GM18502 (cell line): ENCODE results near the gene VPS11.
A peak's percentile ranks its signal among the peaks of the same experiment; 100 is the strongest.
"Not testable (repeated sequence)": the region's sequence is repeated elsewhere in the genome, so short reads cannot be mapped to it uniquely, and the experiment has no call there.

ENCODE experiments used
- ATAC-seq: cut with Tn5 transposase; IDR thresholded peaks from one replicate; pipeline ENCODE4 v1.9.1; 2021; ENCODE audit warnings: mild to moderate bottlenecking; ENCODE audit not compliant: unreplicated experiment, poor library complexity

VPS11 gene

DNA sequence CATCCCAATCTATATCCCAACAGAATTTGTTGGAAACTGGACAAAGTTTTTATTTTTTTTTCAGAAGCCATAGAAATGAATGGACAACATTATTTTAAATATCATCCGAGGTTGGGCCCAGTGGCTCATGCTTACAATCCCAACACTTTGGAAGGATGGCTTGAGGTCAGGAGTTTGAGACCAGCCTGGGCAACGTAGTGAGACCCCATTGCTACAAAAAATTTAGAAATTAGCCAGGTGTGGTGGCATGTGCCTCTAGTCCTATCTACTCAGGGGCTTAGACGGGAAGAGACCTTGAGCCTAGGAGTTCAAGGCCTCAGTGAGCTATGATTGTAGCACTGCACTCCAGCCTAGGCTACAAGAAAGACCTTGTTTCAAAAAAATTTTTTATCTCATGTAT lies 32.8 kb upstream of the VPS11 start:
- ATAC-seq: no peak

DNA sequence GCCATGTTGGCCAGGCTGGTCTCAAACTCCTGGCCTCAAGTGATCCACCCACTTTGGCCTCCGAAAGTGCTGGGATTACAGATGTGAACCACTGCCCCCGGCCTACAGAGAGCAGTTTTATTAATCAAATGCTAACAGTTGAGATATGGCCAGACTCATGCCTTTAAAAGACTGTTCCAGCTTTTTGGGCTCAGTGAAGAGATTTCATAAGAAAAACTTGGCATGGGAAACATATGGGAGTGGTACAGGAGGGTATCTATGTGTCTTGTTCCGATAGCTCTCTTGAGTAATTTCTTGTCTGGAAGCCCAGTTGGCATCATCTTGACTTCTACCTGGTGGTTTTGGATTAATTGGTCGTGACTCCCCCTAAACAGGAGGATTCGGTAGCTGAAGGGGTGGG lies 28.7 kb upstream of the VPS11 start:
- no peak for ATAC-seq

DNA sequence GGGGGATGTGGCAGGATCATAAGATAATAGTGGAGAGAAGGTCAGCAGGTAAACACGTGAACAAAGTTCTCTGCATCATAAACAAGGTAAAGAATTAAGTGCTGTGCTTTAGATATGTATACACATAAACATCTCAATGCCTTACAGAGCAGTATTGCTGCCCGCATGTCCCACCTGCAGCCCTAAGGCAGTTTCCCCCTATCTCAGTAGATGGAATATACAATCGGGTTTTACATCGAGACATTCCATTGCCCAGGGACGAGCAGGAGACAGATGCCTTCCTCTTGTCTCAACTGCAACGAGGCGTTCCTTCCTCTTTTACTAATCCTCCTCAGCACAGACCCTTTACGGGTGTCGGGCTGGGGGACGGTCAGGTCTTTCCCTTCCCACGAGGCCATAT lies 28.1 kb upstream of the VPS11 start:
- ATAC-seq: not testable (repeated sequence)

DNA sequence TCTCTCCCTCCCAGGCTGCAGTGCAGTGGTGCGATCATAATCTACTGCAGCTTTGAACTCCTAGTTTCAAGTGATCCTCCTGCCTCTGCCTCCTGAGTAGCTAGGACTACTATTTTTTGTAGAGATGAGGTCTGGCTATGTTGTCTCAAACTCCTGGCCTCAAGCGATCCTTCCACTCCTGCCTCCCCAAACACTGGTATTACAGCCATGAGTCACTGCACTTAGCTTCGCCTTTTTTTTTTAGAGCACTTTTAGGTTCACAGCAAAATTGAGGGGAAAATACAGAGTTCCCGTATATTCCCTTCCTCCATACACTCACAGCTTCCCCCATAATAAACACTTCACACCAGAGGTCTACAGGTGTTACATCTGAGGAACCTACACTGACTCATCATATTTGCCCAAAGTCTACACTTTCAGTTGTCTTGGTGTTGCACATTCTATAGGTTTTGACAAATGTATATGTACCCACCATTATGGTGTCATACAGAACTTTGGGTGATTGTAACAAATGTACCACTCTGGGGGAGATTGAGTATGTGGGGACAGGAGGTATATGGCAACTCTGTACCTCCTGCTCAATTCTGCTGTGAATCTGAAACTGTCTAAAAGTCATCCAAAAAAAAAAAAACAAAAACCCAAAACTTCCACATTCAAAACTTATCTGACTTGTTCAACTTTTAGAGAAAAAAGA lies 25.6 kb upstream of the VPS11 start:
- ATAC-seq: no peak

DNA sequence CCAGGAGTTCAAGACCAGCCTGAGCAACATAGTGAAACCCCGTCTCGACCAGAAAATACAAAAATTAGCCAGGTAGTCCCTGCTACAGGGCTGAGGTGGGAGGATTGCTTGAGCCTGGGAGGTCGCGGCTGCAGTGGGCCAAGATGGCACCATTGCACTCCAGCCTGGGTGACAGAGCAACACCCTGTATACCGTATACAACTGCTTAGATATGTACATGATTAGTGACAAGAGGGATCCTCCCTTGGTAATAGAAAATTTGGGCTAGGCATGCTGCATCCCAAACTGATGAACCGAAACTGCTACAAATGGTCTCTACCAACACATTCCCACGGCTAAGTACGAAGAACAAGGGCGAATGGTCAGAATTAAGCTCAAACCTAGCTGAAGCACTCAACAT lies 24.7 kb upstream of the VPS11 start:
- ATAC-seq: no peak

DNA sequence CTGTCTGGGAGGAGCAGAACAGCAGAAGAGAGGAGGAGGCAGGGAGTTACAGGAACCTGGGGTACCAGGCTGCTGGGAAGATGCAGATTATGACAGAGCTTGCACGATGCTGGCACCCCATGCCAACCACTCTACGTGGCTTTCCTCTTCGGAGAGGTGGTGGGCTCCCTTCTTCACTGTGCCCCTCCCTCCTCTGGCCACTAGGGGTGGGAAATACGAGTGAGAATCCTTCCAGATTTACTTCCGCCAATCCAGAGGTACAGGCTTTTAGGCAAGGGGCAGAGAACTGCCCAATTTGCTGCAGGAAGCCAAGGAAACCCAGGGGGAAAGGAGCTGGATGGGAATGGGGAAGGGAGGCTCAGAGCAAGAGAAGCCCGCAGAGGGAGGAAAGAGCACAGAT lies 22.9 kb upstream of the VPS11 start:
- ATAC-seq: no peak

DNA sequence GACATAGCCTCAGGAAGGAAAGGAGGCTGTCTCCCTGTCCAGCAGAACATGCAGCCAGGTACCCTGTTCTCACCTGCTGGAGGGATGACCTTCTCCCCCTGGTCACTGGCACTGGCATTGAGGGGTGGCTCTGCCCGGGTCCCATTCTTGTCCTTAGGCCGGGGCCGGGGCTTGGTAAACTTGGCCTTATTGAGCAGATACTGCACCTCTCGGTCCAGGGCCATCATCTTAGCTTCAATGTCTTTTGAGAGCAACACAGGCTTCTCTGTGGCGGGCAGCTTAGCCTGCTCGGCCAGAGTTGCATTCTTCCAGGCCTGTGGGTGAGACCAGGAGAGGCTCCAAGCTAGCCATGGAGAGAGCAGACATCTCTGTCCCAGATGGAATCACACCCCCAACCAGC lies 21.1 kb upstream of the VPS11 start:
- no peak for ATAC-seq

DNA sequence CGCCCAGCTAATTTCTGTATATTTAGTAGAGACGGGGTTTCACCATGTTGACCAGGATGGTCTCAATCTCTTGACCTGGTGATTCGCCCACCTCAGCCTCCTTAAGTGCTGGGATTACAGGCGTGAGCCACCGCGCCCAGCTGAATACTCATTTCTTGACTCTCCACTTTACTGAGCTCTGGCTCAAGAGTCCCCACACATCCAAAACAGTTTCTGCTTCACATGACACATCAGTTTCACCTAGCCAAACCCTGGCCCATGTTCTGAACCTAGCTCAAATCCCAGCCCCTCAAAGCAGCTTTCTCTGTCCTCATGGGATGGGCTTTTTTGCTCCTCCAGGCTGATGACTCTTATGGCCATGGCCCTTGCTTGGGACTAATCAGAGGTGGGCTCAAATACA lies 20.4 kb upstream of the VPS11 start:
- ATAC-seq: no peak

DNA sequence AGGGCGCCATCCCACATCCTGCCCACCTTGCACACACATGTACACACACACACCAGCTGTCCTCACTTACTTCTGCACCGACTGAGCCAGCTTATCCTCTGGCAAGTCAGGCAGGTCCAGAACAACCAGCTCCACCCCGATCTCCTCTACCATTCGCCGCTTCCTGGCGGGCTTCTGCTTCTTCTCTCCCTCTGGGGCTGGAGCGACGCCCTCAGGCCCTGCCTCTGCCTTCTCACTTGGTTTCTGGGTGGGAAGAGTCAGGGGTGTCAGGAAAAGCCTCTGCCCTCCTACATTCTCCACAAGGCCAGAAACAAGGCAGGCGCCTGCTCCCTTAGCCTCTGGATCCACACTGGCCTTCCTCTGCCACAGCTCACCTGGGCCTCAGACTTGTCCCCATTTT lies 19.0 kb upstream of the VPS11 start:
- ATAC-seq: no peak

DNA sequence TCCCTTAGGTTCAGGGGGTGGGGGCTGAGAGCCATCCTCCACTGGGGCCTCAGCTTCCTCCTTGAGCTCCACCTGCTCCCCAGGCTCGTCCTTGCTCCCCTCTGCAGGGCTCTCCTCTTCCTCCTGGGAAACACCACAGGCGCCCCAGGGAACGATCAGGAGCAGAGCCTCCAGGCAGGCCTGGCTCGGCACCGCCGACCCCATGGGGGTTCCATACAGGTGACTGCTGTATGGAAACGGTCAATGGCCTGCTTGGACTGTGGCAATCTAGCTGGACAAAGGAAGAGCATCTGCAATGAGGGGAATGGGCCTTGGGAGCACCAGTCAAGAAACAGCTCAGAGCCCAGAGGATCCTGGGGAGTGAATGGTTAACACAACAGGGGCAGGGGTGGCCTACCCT lies 18.5 kb upstream of the VPS11 start:
- no peak for ATAC-seq

DNA sequence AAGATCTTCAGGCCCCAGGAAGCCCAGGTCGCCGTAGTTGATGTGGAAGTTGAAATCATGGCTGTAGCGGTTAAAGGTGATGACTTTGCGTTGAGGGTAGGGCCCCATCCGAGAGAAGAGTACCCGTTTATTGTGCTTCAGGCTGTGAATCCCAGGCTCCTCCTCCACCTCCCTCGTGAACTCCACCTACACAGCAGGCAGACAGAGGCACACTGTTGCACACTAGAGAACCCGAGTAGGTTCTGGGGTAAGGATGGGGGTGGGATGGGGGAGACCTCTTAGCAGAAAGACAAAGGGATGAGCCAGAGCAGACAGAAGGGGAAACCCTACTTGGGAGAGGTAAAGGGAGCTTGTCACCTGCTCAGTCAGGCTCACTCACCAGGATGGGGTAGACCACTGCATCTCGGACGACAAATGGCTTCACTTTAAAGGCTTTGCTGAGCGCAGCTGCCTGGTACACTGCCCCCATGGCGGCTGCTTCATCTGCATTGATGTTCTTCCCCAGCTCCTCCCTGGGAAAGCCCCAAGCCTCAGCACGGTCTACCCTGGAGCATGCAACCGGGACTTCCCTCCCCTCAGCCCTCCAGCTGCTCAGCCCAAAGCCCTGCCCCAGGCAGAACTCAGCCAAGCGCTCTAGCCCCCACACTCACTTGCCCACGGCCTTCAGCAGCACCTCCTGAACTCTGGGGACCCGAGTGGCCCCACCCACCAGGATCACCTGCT lies 16.0 kb upstream of the VPS11 start:
- ATAC-seq: peak; percentile 66

DNA sequence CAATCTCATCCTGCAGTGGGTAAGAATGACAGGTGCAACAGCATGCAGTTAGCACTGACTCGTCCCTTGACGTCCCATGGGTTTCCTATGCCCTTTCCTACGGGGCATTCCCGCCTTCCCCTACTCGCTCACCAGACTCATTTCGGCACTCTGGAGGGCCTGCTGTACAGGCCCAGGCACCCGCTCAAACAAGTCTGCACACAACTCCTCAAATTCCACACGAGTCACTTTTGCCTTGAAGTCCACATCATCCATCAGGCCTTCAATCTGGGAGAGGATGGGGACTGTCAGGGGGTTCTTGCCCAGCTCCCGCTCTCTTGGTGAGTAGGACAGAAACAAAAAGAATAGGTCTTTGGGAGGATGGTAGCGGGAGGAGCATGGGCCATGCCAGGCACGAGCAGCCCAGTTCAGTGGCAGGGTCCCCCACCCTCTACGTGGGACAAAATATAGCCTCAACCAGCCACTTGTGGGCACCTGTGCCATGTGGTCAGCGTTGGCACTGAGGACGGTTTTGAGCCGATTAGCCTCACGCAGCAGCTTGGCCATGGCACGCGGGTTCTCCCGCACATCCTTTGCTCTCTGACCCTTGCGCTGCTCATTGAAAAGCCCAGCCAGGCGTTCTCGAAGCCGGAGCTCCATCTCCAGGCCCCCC lies 15.3 kb upstream of the VPS11 start:
- ATAC-seq: no peak

DNA sequence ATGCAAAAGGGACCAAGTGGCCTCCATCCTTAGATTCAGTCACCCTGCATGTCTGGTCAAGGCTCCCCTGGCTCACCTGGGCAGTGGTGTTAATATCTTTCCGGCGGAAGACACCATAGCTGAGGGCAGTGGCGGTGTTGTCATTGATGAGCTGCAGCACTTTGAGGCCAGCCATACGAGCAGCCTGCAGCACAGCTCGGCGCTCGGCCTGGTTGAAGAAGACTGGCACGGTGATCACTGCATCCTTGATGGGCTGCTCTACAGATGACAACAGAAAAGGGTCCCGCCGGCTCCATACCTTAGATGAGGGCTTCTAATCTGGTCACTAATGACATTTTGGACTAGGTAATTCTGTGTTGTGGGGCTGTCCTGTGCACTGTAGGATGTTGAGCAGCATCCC lies 13.2 kb upstream of the VPS11 start:
- ATAC-seq: no peak

DNA sequence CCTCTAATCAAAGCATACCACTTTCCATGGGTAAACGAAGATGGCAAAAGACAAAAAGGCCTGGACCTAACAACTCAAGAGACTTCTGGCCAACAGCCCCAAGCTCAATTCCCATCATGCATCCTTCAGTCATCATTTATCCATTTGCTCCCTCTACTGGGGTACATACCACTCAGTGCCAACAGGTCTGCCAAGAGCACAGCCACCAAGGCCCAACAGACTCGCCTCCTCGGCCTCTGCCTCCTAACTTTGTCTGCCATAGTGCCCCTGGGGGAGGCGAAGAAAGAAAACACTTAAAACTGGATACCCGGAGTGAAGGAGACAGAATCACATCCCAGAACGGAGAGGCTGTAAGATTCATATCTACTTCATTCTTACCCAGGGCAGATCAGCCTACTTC lies 11.7 kb upstream of the VPS11 start:
- no peak for ATAC-seq

DNA sequence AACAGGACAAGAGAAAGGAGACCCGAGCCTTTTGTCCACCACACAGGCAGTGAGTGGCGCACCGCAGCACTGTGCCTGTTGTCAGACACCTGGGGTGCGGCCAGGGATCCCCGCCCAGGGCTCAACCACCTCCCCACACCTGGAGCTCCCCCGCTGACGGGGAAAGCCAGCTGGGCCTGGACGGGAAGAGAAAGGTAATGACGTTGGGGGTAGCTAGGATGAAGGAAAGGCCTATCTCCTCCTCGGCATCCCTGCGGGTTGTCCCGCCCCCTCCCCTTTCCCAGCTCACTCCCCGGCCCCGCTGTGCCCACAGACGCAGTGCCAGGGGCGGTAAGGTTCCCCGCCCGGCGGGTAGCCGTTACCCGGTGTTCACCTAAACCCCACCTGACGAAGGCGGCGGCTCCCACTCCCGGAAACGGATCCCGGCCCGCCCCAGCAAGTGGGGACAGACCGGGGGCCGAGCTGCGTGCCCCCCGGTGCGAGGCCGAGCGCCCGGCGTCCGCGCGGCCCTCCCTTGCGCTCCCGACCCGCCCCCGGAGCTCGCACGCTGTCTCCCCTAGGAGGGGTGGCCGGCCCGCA lies 11.1 kb upstream of the VPS11 start:
- ATAC-seq: peak; percentile 24

DNA sequence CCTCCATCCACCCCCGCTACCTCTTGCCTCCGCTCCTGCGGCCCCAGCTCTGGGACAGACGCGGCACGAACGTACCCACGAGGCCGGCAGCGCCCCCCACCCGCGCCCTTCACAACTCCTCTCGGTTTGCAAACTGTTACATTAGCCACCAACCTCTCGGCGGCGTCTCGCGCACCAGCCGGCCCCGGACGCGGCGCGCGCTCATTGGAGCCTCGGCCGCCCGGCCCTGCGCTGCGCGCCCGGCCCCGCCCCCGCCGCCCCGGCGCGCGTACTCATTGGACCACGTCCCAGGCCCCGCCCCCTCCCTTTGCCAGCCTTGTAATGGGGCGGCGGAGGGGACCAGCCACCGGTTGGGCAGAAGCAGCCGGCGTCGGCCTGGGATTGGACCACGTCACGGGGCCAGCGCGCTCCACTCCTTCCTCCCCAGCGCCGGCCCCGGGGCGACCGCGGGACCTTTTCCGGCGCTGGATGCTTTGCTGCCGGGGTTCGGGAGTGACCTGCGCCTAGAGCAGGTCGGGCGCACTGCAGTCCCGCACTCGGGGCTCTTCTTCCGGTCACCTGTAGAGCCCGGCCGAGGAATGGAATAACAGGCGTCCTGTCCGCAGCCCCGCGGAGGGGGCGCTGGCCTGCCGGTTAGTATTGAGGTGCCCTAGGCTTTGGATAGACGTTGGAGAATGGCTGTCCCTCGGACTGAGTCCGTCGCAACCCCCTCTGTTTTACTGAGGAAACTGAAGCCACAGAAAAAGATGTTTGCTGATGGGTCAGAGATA lies 10.4 kb upstream of the VPS11 start, which contains the start of gene HYOU1:
Gene HYOU1 (minus strand): TSS at position 206 of the 770 bp plus-strand sequence. CDS start 1,045 bp downstream, outside the sequence.
- ATAC-seq: peak; percentile 91

DNA sequence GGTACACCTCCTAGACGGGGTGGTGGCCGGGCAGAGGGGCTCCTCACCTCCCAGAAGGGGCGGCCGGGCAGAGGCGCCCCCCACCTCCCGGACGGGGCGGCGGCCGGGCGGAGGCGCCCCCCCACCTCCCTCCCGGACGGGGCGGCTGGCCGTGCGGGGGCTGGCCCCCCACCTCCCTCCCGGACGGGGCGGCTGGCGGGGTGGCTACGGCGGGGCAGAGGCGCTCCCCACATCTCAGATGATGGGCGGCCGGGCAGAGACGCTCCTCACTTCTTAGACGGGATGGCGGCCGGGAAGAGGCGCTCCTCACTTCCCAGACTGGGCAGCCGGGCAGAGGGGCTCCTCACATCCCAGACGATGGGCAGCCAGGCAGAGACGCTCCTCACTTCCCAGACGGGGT lies 8.5 kb upstream of the VPS11 start:
- not testable (repeated sequence) for ATAC-seq

DNA sequence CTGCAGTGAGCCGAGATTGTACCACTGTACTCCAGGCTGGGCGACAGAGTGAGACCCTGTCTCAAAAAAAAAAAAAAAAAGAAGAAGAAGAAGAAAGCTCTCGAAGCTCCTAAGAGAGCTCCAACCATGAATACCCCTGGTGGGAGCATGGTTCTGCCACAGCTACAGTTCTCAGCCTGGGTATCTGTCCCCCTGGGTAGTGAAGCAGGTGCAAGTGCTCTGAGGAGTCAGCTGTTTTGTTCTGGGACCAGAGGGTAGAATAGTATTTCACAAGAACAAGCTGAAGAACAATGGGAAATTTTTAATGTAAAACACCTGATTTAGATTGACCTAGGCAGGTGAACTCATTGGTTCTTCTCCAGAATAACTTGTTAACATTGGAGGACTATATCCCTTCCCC lies 6.4 kb upstream of the VPS11 start:
- ATAC-seq: no peak

DNA sequence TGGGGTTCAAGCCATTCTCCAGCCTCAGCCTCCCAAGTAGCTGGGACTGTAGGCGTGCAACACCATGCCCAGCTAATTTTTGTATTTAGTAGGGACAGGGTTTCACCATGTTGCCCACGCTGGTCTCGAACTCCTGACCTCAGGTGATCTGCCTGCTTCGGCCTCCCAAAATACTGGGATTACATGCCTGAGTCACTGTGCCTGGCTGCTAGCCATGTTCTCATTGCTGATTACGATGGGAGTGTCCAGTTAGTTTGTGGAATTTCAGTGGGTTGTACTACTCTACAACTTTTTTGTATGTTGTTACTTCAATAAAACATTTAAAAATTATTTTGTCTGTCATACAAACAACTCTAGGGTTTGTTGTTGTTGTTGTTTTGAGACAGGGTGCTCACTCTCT lies 4.8 kb upstream of the VPS11 start:
- no peak for ATAC-seq

DNA sequence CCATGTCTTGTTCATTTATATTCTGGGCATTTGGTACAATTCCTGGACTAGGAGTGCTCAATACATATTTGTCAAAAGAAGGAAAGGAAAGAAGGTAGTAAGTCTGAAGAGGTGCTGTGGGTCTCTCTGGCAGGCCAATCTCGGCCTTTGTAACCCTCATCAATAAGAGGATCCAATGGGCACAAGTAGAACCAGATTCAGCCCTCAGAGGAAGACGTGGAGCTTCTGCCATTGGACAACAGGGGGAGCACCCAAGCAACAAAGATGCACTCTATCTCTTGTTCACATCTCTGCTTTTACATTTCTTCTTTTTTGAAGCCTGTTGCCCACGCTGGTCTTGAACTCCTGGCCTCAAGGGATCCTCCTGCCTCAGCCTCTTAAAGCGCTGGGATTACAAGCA lies 2.2 kb upstream of the VPS11 start:
- ATAC-seq: no peak
